T-cell (primary cell): Measurements from ENCODE around the gene RMND5A. TPM values are rescaled to one million over a fixed set of nuclear protein-coding genes. Genes with fewer than 3 reads are reported as not detected.

Experiments used
- ATAC-seq, 4 experiments: fragments of 200-7000 bp in 3 of 4; fragments of 150-1000 bp in 1 of 4; cut with Tn5 transposase; replicated peaks in 1 of 4; 1 replicate in 3 of 4; 2 replicates in 1 of 4; pipeline ENCODE4 v1.10.0; 2021; ENCODE audit warnings: moderate library complexity in 3 of 4, mild to moderate bottlenecking in 2 of 4, moderate number of reproducible peaks in 1 of 4
- CTCF ChIA-PET, 2 donors: fragments of 300-600 bp; sonication (Branson Sonifier 250); formaldehyde crosslinking; loops; one replicate each; lab custom pipeline; 2022; ENCODE audit warnings: antibody characterized with exemption in 2 of 2; lab: Charles Lee
- POLR2A ChIA-PET, 2 donors: fragments of 300-600 bp; sonication (Branson Sonifier 250); formaldehyde crosslinking; loops; one replicate each; lab custom pipeline; 2022; ENCODE audit warnings: antibody characterized with exemption in 2 of 2; lab: Charles Lee
- DNase-seq, 35 experiments: peaks; one replicate each; pipeline versions ENCODE4 v3.0.0 to v3.0.0-alpha.2; 2013 to 2023
- H3K27ac ChIP-seq: one replicate; pipeline ENCODE4 v1.5.1; 2013; ENCODE audit warnings: low read length
- H3K27me3 ChIP-seq, 2 experiments: replicated peaks in 1 of 2; 1 replicate in 1 of 2; 2 replicates in 1 of 2; pipeline versions ENCODE4 v1.6.1 to v1.7.0; 2013; ENCODE audit warnings: low read length in 1 of 2, mixed read lengths in 1 of 2; ENCODE audit not compliant: control insufficient read depth in 2 of 2, insufficient read depth in 2 of 2; ENCODE audit errors: extremely low read depth in 1 of 2
- H3K36me3 ChIP-seq, 2 donors: 1 replicate in 1 of 2; 2 replicates in 1 of 2; pipeline versions ENCODE4 v1.6.1 to v1.7.0; 2013; ENCODE audit warnings: low read length in 1 of 2; ENCODE audit not compliant: control insufficient read depth in 2 of 2, insufficient read depth in 1 of 2; ENCODE audit errors: extremely low read depth in 1 of 2
- H3K4me1 ChIP-seq, 2 experiments: 1 replicate in 1 of 2; 2 replicates in 1 of 2; pipeline versions ENCODE4 v1.6.1 to v1.7.0; 2013; ENCODE audit warnings: low read length in 2 of 2, mixed read lengths in 1 of 2; ENCODE audit not compliant: insufficient read depth in 2 of 2, control insufficient read depth in 1 of 2; ENCODE audit errors: extremely low read depth in 1 of 2
- H3K4me3 ChIP-seq, 2 donors: 1 replicate in 1 of 2; 2 replicates in 1 of 2; pipeline versions ENCODE4 v1.5.1 to v1.7.0; 2013; ENCODE audit warnings: mild to moderate bottlenecking in 2 of 2, low read length in 1 of 2, moderate library complexity in 1 of 2; ENCODE audit not compliant: control insufficient read depth in 1 of 2; ENCODE audit errors: extremely low read depth in 1 of 2
- H3K9me3 ChIP-seq: 2 replicates; pipeline ENCODE4 v1.7.0; 2013
- H3K27ac Mint-ChIP-seq, 2 donors: one replicate each; pipeline ENCODE4 v1.8.0; 2020 to 2021; ENCODE audit warnings: mild to moderate bottlenecking in 2 of 2, mixed read lengths in 2 of 2
- H3K27me3 Mint-ChIP-seq, 2 donors: one replicate each; pipeline ENCODE4 v1.8.0; 2021 to 2022; ENCODE audit warnings: mixed read lengths in 2 of 2
- H3K36me3 Mint-ChIP-seq: one replicate; pipeline ENCODE4 v1.8.0; 2021; ENCODE audit warnings: mixed read lengths
- H3K4me1 Mint-ChIP-seq, 3 donors: one replicate each; pipeline ENCODE4 v1.8.0; 2020 to 2022; ENCODE audit warnings: mixed read lengths in 3 of 3, mild to moderate bottlenecking in 1 of 3
- H3K4me3 Mint-ChIP-seq, 3 donors: one replicate each; pipeline ENCODE4 v1.8.0; 2020 to 2022; ENCODE audit warnings: mild to moderate bottlenecking in 3 of 3, mixed read lengths in 3 of 3, moderate library complexity in 3 of 3
- H3K9me3 Mint-ChIP-seq, 3 donors: one replicate each; pipeline ENCODE4 v1.8.0; 2020 to 2022; ENCODE audit warnings: mixed read lengths in 3 of 3
- WGBS: methylation state at CpG from one replicate; pipeline ENCODE4 v1.1.5; 2013; ENCODE audit warnings: missing lambda C conversion rate; ENCODE audit not compliant: insufficient coverage; 5-methylcytosine and 5-hydroxymethylcytosine counted together
- total RNA-seq, 35 experiments: library from RNA in 6 of 35; stranded (reverse) in 6 of 35; fragments of 120-200 nt in 1 of 35; gene quantifications; one replicate each; pipeline versions ENCODE4 v1.2.1 to v1.2.4 and lab custom pipeline; 2013 to 2026

RMND5A gene
- total RNA-seq, 5 donors from 2014 or later (not counting 1 experiment from before 2014, with no cell fraction given), result 27.0 to 37.3 (median 31.7) TPM

GRCh38 chr2:86778957-86779356 is 58.9 kb downstream of the RMND5A start:
- DNase-seq, result no peak
- H3K27ac ChIP-seq, result no peak overlapping the region
- 100% methylated on average over 1 of the region's 2 CpGs for WGBS
- H3K4me1 ChIP-seq, result peaks cover 0 to 13% of the 10 kb centered on the region in 2 experiments
- Mint-ChIP-seq H3K4me1 (peaks cover 11 to 18% (median 14%) of the 10 kb centered on the region in 3 donors), H3K27me3 (no peaks in the 10 kb centered on the region), H3K4me3 (no peak overlapping the region), H3K9me3 (no peaks in the 10 kb centered on the region), H3K27ac (no peak overlapping the region), H3K36me3 (peaks cover 19% of the 10 kb centered on the region)
- no peak overlapping the region for H3K4me3 ChIP-seq
- ATAC-seq, result no peak
- H3K9me3 ChIP-seq, result no peaks in the 10 kb centered on the region
- CTCF ChIA-PET, result no interaction called here
- POLR2A ChIA-PET, result no interaction called here
- no peaks in the 10 kb centered on the region for H3K27me3 ChIP-seq
- H3K36me3 ChIP-seq, result peaks cover 11 to 24% of the 10 kb centered on the region in 2 donors

GRCh38 chr2:86779971-86780370 is 59.9 kb downstream of the RMND5A start:
- CTCF ChIA-PET, result interaction anchor here in 1 of 2 donors (1.5 kb wide), 1 partner anchor 12 kb away, joined by 5 read pairs; no protein-coding TSS in a partner anchor
- no peaks in the 10 kb centered on the region for H3K9me3 Mint-ChIP-seq
- H3K27me3 ChIP-seq, result no peaks in the 10 kb centered on the region
- no peak overlapping the region for H3K27ac Mint-ChIP-seq
- 75% methylated on average over 1 of the region's 3 CpGs for WGBS
- H3K36me3 ChIP-seq, result peaks cover 8 to 17% of the 10 kb centered on the region in 2 donors
- no peak overlapping the region for H3K4me3 ChIP-seq
- H3K4me3 Mint-ChIP-seq, result no peak overlapping the region
- DNase-seq, result no peak
- peaks cover 0 to 18% of the 10 kb centered on the region in 2 experiments for H3K4me1 ChIP-seq
- H3K27ac ChIP-seq, result no peak overlapping the region
- H3K27me3 Mint-ChIP-seq, result no peaks in the 10 kb centered on the region
- peaks cover 12% of the 10 kb centered on the region for H3K36me3 Mint-ChIP-seq
- H3K9me3 ChIP-seq, result no peaks in the 10 kb centered on the region
- peaks cover 19 to 28% (median 19%) of the 10 kb centered on the region in 3 donors for H3K4me1 Mint-ChIP-seq
- no peak for ATAC-seq
- POLR2A ChIA-PET, result no interaction called here

DNA sequence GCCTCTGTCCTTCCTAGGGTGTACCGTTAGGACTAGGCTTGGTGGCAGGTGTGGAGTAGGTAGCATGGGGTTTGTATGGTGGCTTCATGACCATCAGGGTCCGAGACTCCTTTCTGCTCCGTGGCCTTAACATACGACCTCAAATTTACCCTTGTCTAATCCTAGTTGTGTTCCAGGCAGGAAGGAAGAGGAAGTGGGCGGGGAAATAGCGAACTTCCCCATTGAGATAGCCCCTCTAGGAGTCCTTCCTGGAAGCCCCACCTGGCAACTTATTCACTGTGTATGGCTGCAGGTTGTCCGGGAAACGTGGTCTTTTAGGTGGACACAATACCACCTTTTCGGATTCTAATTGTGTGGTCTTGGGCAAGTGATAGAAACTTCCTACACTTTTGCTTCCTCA is 61.3 kb downstream of the RMND5A start:
- POLR2A ChIA-PET, result no interaction called here
- Histone ChIP-seq H3K27me3 (no peaks in the 10 kb centered on the region), H3K9me3 (no peaks in the 10 kb centered on the region), H3K4me1 (peaks cover 0 to 32% of the 10 kb centered on the region in 2 experiments), H3K36me3 (peaks cover 4 to 11% of the 10 kb centered on the region in 2 donors), H3K4me3 (no peak overlapping the region), H3K27ac (no peak overlapping the region)
- DNase-seq (no peak), ATAC-seq (no peak)
- H3K27ac Mint-ChIP-seq, result peak overlapping the region in 1 of 2 donors; percentile 61
- H3K9me3 Mint-ChIP-seq, result no peaks in the 10 kb centered on the region
- peaks cover 8% of the 10 kb centered on the region for H3K36me3 Mint-ChIP-seq
- H3K4me1 Mint-ChIP-seq, result peaks cover 25 to 40% (median 30%) of the 10 kb centered on the region in 3 donors
- H3K27me3 Mint-ChIP-seq, result no peaks in the 10 kb centered on the region
- H3K4me3 Mint-ChIP-seq, result no peak overlapping the region
- no CpG with 5 or more reads among the region's 9 CpGs for WGBS
- CTCF ChIA-PET, result interaction anchor here in 1 of 2 donors (1.5 kb wide), 1 partner anchor 10 kb away, joined by 5 read pairs; no protein-coding TSS in a partner anchor

GRCh38 chr2:86782748-86783147 is 62.7 kb downstream of the RMND5A start:
- ATAC-seq, result no peak
- peaks cover 4 to 9% of the 10 kb centered on the region in 2 donors for H3K36me3 ChIP-seq
- no peak overlapping the region for H3K4me3 ChIP-seq
- H3K27ac Mint-ChIP-seq, result peak overlapping the region in 1 of 2 donors; percentile 82
- H3K9me3 ChIP-seq, result no peaks in the 10 kb centered on the region
- H3K4me1 ChIP-seq, result peaks cover 0 to 45% of the 10 kb centered on the region in 2 experiments
- peaks cover 31 to 48% (median 36%) of the 10 kb centered on the region in 3 donors for H3K4me1 Mint-ChIP-seq
- DNase-seq, result no peak
- H3K9me3 Mint-ChIP-seq, result no peaks in the 10 kb centered on the region
- CTCF ChIA-PET, result interaction anchor here in 1 of 2 donors (0.7 to 1.5 kb wide), 2 partner anchors 11 to 25 kb away, joined by 3 to 4 read pairs; no protein-coding TSS in a partner anchor
- no peaks in the 10 kb centered on the region for H3K27me3 ChIP-seq
- POLR2A ChIA-PET, result interaction anchor here in 1 of 2 donors (0.6 kb wide), 1 partner anchor 10 kb away, joined by 3 read pairs; no protein-coding TSS in a partner anchor
- no peak overlapping the region for H3K4me3 Mint-ChIP-seq
- H3K36me3 Mint-ChIP-seq, result no peaks in the 10 kb centered on the region
- peak overlapping the region; percentile 99 for H3K27ac ChIP-seq
- WGBS, result 83% methylated on average over 5 of the region's 7 CpGs
- peaks cover 3% of the 10 kb centered on the region in 2 donors for H3K27me3 Mint-ChIP-seq

DNA sequence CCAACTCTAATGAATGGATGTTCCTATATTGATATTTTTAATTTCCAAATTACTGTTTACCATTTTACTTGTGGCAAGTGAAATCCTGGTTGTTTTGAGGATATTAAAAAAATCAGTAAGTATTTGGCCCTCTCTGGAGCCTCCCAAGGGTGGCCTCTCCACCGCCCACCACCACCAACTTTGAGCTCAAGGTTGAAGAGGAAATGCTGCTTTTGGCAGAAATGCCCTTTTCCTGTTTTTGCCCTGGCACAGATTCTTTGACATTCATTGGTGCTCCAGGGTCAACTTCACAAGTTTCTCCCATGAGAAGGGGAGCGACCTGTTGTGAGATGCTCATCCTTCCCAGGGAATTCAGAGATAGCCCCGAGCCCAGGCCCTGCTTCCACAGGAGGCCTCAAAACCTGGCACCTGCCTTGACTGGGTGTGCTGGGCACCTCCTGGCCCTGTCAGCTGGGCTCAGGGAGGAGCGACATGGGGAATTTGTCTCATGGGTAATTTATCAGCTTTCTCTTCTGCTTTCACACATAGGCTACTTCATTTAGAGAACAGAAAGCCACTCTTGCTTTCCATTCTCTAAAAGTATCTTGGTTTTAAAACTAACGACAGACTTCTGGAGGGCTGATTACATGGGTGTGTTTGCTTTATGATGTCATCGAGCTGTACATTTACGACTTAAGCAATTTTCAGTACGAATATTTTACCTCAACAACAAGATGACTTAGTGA is 63.7 kb downstream of the RMND5A start:
- Histone ChIP-seq H3K4me3 (no peak overlapping the region), H3K9me3 (no peaks in the 10 kb centered on the region), H3K27ac (peak overlapping the region; percentile 99), H3K27me3 (peaks cover 3 to 5% of the 10 kb centered on the region in 2 experiments), H3K36me3 (peaks cover 0 to 19% of the 10 kb centered on the region in 2 donors), H3K4me1 (peaks cover 0 to 51% of the 10 kb centered on the region in 2 experiments)
- Mint-ChIP-seq H3K9me3 (no peaks in the 10 kb centered on the region), H3K27me3 (peaks cover 7 to 12% of the 10 kb centered on the region in 2 donors), H3K36me3 (no peaks in the 10 kb centered on the region), H3K27ac (peak overlapping the region; percentile 37 to 82), H3K4me1 (peaks cover 35 to 53% (median 38%) of the 10 kb centered on the region in 3 donors), H3K4me3 (peak overlapping the region in 1 of 3 donors; percentile 24)
- ChIA-PET POLR2A (interaction anchor here in 1 of 2 donors (0.5 to 0.6 kb wide), 2 partner anchors 19 to 106 kb away, joined by 3 read pairs; no protein-coding TSS in a partner anchor), CTCF (interaction anchor here in 1 of 2 donors (1.5 to 2.3 kb wide), 2 partner anchors 12 to 19 kb away, joined by 4 to 6 read pairs; no protein-coding TSS in a partner anchor)
- 92% methylated on average over 2 of the region's 8 CpGs for WGBS
- ATAC-seq, result peak in 1 of 4 experiments; percentile 8
- peak in 3 of 35 experiments; percentile 15 to 46 (median 24) for DNase-seq

DNA sequence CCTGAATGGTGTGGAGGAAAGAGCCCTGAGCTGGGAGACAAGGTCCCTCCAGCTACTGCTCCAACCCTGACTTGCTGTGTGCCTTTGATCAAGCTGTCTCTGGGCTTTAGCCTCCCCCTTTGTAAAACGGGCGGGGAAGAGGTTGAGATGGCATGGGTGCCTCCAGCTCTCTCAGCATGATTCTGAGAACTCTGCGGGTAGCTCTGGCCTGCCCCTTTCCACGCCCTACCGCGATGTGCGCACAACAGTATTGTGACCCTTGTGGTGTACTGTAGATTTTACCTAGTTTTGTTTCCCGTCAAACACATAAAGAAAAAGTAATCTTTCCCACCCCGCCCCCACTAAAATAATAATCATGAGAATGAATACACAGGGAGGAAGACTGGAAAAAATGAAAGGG is 65.4 kb downstream of the RMND5A start:
- ChIA-PET CTCF (interaction anchor here in 1 of 2 donors (0.5 to 2.3 kb wide), 2 partner anchors 21 to 1283 kb away, joined by 6 read pairs; no protein-coding TSS in a partner anchor), POLR2A (interaction anchor here (0.9 to 1.4 kb wide), 4 partner anchors 12 to 23 kb away, joined by 4 to 6 read pairs (median 4); no protein-coding TSS in a partner anchor)
- Histone ChIP-seq H3K27me3 (peaks cover 3 to 21% of the 10 kb centered on the region in 2 experiments), H3K27ac (peak overlapping the region; percentile 99), H3K9me3 (no peaks in the 10 kb centered on the region), H3K4me1 (peaks cover 0 to 65% of the 10 kb centered on the region in 2 experiments), H3K36me3 (peaks cover 0 to 25% of the 10 kb centered on the region in 2 donors), H3K4me3 (peak overlapping the region in 1 of 2 donors; percentile 21)
- Mint-ChIP-seq H3K4me1 (peaks cover 40 to 58% (median 45%) of the 10 kb centered on the region in 3 donors), H3K4me3 (peak overlapping the region; percentile 40 to 67 (median 64)), H3K27ac (peak overlapping the region; percentile 84 to 85), H3K27me3 (peaks cover 7 to 24% of the 10 kb centered on the region in 2 donors), H3K36me3 (no peaks in the 10 kb centered on the region), H3K9me3 (no peaks in the 10 kb centered on the region)
- peak; percentile 73 to 80 (median 76) for ATAC-seq
- peak in 33 of 35 experiments; percentile 50 to 87 (median 71) for DNase-seq
- WGBS, result no CpG with 5 or more reads among the region's 9 CpGs
